OCI-LY1 (cell line): ENCODE measurements around the gene GSTO1.

Experiments used
- CTCF ChIP-seq: fragments of 200-600 bp; sonication (generic), shearing (Covaris generic); IDR thresholded peaks from 2 replicates; pipeline ENCODE4 v1.5.1; 2017; ENCODE audit warnings: mild to moderate bottlenecking, antibody characterized with exemption, low read length, moderate library complexity, mixed read lengths
- EZH2 ChIP-seq: fragments of 200-600 bp; sonication (generic), shearing (Covaris generic); IDR thresholded peaks from 2 replicates; pipeline ENCODE4 v1.8.0; 2017; ENCODE audit warnings: borderline replicate concordance, mixed run types, mild to moderate bottlenecking, antibody characterized with exemption, low read length, moderate library complexity, mixed read lengths

DNA sequence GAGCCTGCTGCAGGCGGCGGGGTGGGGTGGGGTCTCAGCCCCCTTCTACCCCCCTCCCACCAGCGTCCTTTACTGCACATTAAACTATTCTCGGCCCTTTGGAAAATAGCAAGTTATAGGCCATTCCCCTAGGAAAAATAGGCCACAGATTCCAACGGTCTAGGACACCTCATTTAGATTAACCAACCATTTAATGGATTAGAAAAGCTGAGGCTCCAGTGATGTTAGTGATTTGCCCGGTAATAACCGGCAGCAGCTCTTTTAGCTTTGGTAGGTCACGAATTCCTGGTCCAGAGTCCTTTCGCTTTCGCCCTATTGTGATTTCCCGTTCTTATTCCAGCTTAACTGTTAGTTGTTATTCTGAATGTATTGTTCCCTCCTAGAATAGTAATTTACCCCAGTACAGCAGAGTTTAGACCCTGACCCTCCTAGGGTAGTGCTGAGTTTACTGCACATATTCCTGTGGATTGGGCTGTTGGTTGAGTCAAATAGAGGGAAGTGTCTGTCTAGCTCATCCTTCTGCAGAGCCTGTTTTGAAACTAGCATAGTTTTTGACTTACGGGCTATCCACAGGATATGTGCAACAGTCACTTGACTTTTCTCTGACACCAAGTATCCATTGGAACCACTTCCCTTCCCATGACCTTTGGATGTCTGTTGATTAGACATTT, 754 bp downstream of the GSTO1 start:
- no peak for TF ChIP-seq CTCF
- TF ChIP-seq EZH2, result no peak
